ENCODE data around the gene NOM1. TPM values are rescaled to one million over a fixed set of nuclear protein-coding genes. Genes with fewer than 3 reads are reported as not detected.

The NOM1 gene
- total RNA-seq, 3 donors from 2014 or later (not counting 1 experiment from before 2014, with no cell fraction given): 22.5 to 35.6 (median 34.7) TPM

- Histone ChIP-seq H3K27me3 (ENCODE audit: control insufficient read depth, insufficient read depth, low read length) (peaks cover 42% of the 10 kb centered on the region), H3K36me3 (ENCODE audit: control insufficient read depth, insufficient read depth, low read length) (no peaks in the 10 kb centered on the region), H3K4me3 (ENCODE audit: low read length) (no peak overlapping the region), H3K9me3 (ENCODE audit: control insufficient read depth, insufficient read depth, low read length) (no peaks in the 10 kb centered on the region), H3K4me1 (ENCODE audit: control insufficient read depth, insufficient read depth, low read length) (peaks cover 12% of the 10 kb centered on the region), H3K27ac (ENCODE audit: low read length) (no peak overlapping the region)
- Mint-ChIP-seq H3K27ac (no peak overlapping the region), H3K4me1 (peaks cover 0 to 5% of the 10 kb centered on the region in 2 donors), H3K9me3 (no peaks in the 10 kb centered on the region), H3K4me3 (no peak overlapping the region), H3K36me3 (no peaks in the 10 kb centered on the region), H3K27me3 (ENCODE audit: low read depth in 2 of 2) (peaks cover 61 to 64% of the 10 kb centered on the region in 2 donors)
- ATAC-seq (no peak), DNase-seq (no peak)
- 5% methylated on average over 84 of the region's 84 CpGs for WGBS (ENCODE audit: insufficient coverage)
- TF ChIP-seq, protein P1, sequence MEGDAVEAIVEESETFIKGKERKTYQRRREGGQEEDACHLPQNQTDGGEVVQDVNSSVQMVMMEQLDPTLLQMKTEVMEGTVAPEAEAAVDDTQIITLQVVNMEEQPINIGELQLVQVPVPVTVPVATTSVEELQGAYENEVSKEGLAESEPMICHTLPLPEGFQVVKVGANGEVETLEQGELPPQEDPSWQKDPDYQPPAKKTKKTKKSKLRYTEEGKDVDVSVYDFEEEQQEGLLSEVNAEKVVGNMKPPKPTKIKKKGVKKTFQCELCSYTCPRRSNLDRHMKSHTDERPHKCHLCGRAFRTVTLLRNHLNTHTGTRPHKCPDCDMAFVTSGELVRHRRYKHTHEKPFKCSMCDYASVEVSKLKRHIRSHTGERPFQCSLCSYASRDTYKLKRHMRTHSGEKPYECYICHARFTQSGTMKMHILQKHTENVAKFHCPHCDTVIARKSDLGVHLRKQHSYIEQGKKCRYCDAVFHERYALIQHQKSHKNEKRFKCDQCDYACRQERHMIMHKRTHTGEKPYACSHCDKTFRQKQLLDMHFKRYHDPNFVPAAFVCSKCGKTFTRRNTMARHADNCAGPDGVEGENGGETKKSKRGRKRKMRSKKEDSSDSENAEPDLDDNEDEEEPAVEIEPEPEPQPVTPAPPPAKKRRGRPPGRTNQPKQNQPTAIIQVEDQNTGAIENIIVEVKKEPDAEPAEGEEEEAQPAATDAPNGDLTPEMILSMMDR (IDR thresholded peaks at IDR 0.05): no peak
- intact Hi-C loops (cut with micrococcal nuclease): no loop called here
These were observed 71.8 kb downstream of the NOM1 start for GRCh38 chr7:157021071-157021870.

- Mint-ChIP-seq H3K27me3 (ENCODE audit: low read depth in 2 of 2) (peaks cover 62 to 64% of the 10 kb centered on the region in 2 donors), H3K27ac (no peak overlapping the region), H3K36me3 (no peaks in the 10 kb centered on the region), H3K9me3 (no peaks in the 10 kb centered on the region), H3K4me1 (peaks cover 0 to 5% of the 10 kb centered on the region in 2 donors), H3K4me3 (no peak overlapping the region)
- intact Hi-C loops (cut with micrococcal nuclease): no loop called here
- ATAC-seq (no peak), DNase-seq (no peak)
- Histone ChIP-seq H3K27ac (ENCODE audit: low read length) (no peak overlapping the region), H3K9me3 (ENCODE audit: control insufficient read depth, insufficient read depth, low read length) (no peaks in the 10 kb centered on the region), H3K4me3 (ENCODE audit: low read length) (no peak overlapping the region), H3K36me3 (ENCODE audit: control insufficient read depth, insufficient read depth, low read length) (no peaks in the 10 kb centered on the region), H3K4me1 (ENCODE audit: control insufficient read depth, insufficient read depth, low read length) (peaks cover 8% of the 10 kb centered on the region), H3K27me3 (ENCODE audit: control insufficient read depth, insufficient read depth, low read length) (peaks cover 42% of the 10 kb centered on the region)
- WGBS (ENCODE audit: insufficient coverage): 6% methylated on average over 30 of the region's 30 CpGs
- TF ChIP-seq, protein P1 (IDR thresholded peaks at IDR 0.05): no peak
These were observed 72.6 kb downstream of the NOM1 start for GRCh38 chr7:157021871-157022680.

Other genes with a start within 250 kb of the NOM1 start
- 10 to 100 TPM; 60.4 to 71.7 (median 66.1) TPM for gene LMBR1, start 56.5 kb upstream of the NOM1 start, total RNA-seq
- gene MNX1, start 61.0 kb downstream of the NOM1 start, total RNA-seq: not detected
- gene UBE3C, start 189.2 kb downstream of the NOM1 start, total RNA-seq: 10 to 100 TPM; 44.6 to 56.7 (median 55.5) TPM